ENCODE measurements around the gene AGXT.

- TF ChIP-seq POLR2A (IDR thresholded peaks at IDR 0.05) = no peak
- TF ChIP-seq, protein P1, sequence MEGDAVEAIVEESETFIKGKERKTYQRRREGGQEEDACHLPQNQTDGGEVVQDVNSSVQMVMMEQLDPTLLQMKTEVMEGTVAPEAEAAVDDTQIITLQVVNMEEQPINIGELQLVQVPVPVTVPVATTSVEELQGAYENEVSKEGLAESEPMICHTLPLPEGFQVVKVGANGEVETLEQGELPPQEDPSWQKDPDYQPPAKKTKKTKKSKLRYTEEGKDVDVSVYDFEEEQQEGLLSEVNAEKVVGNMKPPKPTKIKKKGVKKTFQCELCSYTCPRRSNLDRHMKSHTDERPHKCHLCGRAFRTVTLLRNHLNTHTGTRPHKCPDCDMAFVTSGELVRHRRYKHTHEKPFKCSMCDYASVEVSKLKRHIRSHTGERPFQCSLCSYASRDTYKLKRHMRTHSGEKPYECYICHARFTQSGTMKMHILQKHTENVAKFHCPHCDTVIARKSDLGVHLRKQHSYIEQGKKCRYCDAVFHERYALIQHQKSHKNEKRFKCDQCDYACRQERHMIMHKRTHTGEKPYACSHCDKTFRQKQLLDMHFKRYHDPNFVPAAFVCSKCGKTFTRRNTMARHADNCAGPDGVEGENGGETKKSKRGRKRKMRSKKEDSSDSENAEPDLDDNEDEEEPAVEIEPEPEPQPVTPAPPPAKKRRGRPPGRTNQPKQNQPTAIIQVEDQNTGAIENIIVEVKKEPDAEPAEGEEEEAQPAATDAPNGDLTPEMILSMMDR (IDR thresholded peaks at IDR 0.05) = no peak
Measured at GRCh38 chr2:240911641-240912265, 43.1 kb downstream of the AGXT start.

Data from right lobe of liver (tissue), 4 donors.